GM12878 (cell line): ENCODE results near the gene SPEG.

Source experiments
- EZH2 ChIP-seq: IDR thresholded peaks from 2 replicates; pipeline ENCODE4 v1.6.1; 2012; ENCODE audit warnings: low read depth, mild to moderate bottlenecking, control low read depth, inconsistent platforms, low read length, borderline replicate concordance; ENCODE audit not compliant: control insufficient read depth
- POLR2AphosphoS5 ChIP-seq: IDR thresholded peaks from 2 replicates; pipeline ENCODE4 v1.6.1; 2011; ENCODE audit warnings: mild to moderate bottlenecking, low read length, inconsistent platforms
- SIN3A ChIP-seq: IDR thresholded peaks from 2 replicates; pipeline ENCODE4 v1.6.1; 2012; ENCODE audit warnings: low read depth, low read length, improper control_type of control experiment
- SP1 ChIP-seq: IDR thresholded peaks from one replicate; pipeline ENCODE4 v1.6.1; 2011; ENCODE audit warnings: low read depth, low read length
- TF ChIP-seq, protein P1 (sequence below), 3 experiments: IDR thresholded peaks in 2 of 3; conservative IDR thresholded peaks in 1 of 3; 2 replicates each; pipeline ENCODE4 v1.5.1; 2011; ENCODE audit warnings: low read depth in 3 of 3, low read length in 3 of 3, mild to moderate bottlenecking in 3 of 3, control low read depth in 2 of 3, moderate library complexity in 2 of 3, inconsistent platforms in 1 of 3, mixed read lengths in 1 of 3; ENCODE audit not compliant: control insufficient read depth in 2 of 3, insufficient read depth in 1 of 3; ENCODE audit errors: extremely low read depth in 1 of 3

DNA sequence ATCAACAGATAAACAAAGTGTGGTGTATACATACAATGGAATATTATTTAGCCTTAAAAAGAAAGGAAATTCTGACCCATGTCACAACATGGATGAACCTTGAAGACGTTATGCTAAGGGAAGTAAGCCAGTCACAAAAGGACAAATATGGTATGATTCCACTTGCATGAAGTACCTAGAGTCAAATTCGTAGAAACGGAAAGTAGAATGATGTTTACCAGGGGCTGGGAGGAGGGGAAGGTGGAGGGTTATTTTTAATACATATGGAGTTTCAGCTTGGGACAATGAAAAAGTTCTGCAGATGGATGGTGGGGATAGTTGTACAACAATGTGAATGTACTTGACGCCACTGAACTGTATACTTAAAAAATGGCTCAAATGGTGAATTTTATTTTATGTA lies 19.8 kb upstream of the SPEG start:
- TF ChIP-seq EZH2, result no peak
- no peak for TF ChIP-seq POLR2AphosphoS5
- TF ChIP-seq, protein P1, sequence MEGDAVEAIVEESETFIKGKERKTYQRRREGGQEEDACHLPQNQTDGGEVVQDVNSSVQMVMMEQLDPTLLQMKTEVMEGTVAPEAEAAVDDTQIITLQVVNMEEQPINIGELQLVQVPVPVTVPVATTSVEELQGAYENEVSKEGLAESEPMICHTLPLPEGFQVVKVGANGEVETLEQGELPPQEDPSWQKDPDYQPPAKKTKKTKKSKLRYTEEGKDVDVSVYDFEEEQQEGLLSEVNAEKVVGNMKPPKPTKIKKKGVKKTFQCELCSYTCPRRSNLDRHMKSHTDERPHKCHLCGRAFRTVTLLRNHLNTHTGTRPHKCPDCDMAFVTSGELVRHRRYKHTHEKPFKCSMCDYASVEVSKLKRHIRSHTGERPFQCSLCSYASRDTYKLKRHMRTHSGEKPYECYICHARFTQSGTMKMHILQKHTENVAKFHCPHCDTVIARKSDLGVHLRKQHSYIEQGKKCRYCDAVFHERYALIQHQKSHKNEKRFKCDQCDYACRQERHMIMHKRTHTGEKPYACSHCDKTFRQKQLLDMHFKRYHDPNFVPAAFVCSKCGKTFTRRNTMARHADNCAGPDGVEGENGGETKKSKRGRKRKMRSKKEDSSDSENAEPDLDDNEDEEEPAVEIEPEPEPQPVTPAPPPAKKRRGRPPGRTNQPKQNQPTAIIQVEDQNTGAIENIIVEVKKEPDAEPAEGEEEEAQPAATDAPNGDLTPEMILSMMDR (IDR thresholded peaks at IDR 0.05 in 2 of 3, conservative IDR thresholded peaks at IDR 0.05 in 1 of 3; ENCODE audit: control insufficient read depth in 2 of 3, extremely low read depth in 1 of 3, insufficient read depth in 1 of 3, low read depth in 3 of 3, low read length in 3 of 3), result no peak
- TF ChIP-seq SP1, result no peak
- TF ChIP-seq SIN3A, result no peak
